Measurements from ENCODE around the gene APOM.
A peak's percentile ranks its signal among the peaks of the same experiment; 100 is the strongest.

The APOM gene

GRCh38 chr6:31631209-31631608 lies 24.5 kb upstream of the APOM start:
- DNase-seq (ENCODE audit: low read depth in 2 of 2) = no peak

DNA sequence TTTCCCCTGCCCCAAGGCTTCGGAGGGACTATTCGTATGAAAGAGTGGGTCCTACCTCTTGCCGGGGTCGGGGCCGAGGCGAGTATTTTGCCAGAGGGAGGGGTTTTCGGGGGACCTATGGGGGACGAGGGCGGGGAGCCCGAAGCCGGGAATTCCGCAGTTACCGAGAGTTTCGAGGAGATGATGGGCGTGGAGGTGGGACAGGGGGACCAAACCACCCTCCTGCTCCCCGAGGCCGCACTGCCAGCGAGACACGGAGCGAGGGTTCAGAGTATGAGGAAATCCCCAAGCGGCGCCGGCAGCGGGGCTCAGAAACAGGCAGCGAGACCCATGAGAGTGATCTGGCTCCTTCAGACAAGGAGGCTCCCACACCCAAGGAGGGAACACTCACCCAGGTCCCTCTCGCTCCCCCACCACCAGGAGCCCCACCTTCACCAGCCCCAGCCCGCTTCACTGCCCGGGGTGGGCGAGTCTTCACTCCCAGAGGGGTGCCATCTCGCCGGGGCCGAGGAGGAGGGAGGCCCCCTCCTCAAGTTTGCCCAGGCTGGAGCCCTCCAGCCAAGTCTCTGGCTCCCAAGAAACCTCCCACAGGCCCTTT lies 23.9 kb upstream of the APOM start:
- no peak for DNase-seq (ENCODE audit: low read depth in 2 of 2)

DNA sequence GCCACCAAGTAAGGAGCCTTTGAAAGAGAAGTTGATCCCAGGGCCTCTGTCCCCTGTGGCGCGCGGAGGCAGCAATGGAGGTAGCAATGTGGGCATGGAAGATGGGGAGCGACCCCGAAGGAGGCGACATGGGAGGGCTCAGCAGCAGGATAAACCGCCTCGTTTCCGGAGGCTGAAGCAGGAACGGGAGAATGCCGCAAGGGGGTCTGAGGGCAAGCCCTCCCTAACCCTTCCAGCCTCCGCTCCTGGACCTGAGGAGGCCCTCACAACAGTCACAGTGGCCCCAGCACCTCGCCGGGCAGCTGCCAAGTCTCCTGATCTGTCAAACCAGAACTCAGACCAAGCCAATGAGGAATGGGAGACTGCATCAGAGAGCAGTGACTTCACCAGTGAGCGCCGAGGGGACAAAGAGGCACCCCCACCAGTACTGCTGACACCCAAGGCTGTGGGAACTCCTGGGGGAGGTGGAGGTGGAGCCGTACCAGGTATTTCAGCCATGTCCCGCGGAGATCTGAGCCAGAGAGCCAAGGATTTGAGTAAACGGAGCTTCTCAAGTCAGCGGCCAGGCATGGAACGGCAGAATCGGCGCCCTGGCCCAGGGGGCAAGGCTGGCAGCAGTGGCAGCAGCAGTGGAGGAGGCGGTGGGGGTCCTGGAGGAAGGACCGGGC lies 23.3 kb upstream of the APOM start:
- DNase-seq (ENCODE audit: low read depth in 2 of 2) = no peak

GRCh38 chr6:31633447-31633846 lies 22.2 kb upstream of the APOM start:
- DNase-seq (ENCODE audit: low read depth in 2 of 2) = no peak

DNA sequence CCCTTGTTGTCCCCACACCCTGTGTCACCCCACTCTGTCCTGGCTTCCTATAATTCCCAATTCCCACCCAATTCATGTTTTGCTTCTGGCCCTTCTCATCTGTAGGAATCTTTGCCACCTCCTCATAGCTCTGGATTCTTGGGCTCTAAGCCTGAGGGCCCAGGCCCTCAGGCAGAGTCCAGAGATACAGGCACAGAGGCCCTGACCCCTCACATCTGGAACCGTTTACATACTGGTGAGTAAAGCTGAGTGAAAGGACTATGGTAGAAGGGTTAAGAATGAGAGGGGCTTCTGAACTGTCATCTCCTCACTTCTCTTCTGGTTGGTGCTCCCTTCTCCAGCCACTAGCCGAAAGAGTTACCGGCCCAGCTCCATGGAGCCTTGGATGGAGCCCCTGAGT lies 21.6 kb upstream of the APOM start:
- no peak for DNase-seq (ENCODE audit: low read depth in 2 of 2)

GRCh38 chr6:31634969-31635575 lies 20.6 kb upstream of the APOM start:
- no peak for DNase-seq (ENCODE audit: low read depth in 2 of 2)

GRCh38 chr6:31636698-31637596 lies 18.7 kb upstream of the APOM start:
- DNase-seq (ENCODE audit: low read depth in 2 of 2) = no peak

DNA sequence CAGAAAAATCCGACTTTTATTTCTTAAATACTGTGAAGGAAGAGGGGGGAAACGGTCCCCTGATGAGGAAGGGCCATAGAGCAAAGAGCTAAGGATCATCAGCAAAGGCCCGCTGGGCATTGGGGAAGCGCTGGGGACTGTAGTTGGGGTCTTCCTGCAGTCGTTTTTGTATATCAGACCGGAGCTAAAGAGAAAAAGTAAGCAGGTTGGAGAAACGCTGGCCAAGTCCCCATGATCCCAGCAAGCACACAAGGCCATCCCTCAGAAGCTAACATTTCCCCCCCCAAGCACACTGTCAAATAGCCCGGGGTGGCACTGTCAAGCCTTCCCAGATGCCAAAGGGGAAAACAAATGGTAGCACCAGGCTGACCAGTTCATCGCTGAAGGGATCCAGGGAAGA lies 16.7 kb upstream of the APOM start:
- DNase-seq (ENCODE audit: low read depth in 2 of 2) = no peak

DNA sequence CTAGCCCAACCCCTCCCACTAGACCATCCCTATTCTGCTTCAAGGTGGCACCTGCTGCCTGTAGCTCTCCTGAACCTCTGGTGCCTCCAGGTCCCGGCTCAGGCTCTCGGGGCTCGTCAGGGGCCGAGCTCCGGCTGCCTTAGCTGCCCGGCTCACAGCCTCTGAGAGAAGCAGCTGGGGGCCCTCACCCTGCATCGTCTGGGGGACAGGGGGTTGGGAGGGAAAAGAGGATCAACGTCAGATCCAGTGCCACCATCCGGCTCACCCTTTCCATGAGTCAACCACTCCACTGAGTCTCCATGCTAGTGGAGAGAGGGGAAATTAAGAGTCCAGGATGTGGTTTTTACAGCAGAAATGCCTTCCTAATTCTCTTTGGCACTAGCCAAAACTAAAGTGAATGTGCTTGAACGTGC lies 16.2 kb upstream of the APOM start:
- no peak for DNase-seq (ENCODE audit: low read depth in 2 of 2)

DNA sequence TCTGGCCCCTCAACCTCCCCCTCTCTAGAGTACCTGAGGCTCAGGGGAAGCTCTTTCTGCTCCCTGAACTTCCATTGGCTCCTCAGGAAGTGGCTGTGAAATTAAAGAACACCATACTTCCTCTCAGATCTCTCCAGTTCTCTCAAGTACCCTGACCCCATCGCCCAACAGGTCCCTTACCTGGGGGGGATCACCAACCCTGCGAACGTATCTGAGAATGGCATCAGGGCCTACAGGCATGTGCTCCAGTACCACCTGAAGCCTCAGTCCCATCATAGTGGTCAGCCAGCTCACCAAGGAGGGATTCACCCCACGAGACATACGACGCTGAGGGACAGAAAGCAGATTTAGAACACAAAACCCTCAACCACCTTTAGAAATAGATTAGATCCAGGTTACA lies 15.1 kb upstream of the APOM start:
- no peak for DNase-seq (ENCODE audit: low read depth in 2 of 2)

DNA sequence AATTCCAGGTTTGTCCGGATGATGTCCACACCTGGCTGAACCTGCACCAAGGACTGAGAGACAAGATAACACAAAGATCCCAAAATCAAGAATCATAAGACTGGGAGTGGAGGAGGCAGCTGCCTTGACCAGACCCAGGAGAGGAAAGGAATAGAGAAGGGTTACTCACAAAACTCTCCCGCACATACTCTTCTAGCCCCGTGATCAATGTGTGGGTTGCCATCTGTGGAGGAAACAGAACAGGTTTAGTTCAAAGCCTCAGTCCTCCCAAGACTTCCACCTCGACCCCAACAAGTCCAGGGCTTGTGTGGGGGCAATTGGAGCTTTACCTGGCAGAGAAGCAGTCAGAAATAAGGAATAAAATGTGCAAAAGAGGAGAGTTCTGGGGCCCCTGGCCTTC lies 14.3 kb upstream of the APOM start:
- DNase-seq (ENCODE audit: low read depth in 2 of 2) = no peak

GRCh38 chr6:31642798-31643570 lies 12.7 kb upstream of the APOM start:
- DNase-seq (ENCODE audit: low read depth in 2 of 2) = no peak

DNA sequence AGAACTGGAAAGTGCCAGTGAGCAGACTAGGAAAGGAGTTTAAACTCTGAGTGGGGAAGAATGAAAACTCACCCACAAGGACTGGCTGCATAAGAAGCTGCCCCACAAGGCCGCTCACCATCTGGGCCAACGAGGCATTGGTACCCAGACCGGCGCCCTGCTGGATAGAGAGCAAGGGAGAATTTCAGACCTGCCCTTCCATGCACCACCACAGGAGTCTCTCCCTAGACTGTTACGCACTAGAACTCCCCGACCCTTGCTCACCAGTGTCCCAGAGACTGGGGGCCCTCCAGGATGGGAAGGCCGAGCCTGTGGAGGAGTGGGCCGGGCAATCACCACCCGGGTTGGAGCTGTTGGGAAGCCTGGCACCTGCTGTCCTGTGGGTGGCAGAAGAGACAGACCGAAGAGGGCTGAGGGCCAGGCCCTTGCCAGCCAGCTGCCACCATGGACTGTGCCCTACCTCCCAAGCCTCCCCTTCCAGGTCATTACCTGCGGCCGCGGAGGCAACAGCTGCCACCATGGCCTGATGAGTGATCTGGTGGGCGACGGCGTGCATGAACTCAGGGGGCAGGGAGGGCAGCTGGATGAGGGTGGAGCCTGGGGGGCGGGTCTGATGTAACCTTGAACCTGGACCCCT lies 11.8 kb upstream of the APOM start:
- DNase-seq (ENCODE audit: low read depth in 2 of 2) = no peak

DNA sequence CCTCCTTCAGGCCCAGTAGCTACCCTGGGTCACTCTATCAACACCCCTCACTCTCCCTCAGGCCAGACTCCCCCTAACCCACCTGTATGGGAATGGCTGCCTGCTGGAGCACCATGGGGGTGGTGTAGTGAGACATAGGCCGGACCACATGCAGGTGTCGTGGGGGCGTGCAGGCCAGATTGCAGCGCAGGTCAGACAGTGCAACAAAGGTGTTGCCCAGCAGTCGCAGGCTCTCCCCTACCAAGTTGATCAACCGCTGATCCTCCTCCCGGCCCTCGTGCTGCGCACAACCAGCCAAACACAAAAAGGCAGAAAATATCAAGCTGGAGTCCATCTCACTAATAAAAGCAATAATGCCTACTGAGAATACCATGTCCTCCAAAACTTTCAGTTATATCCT lies 10.4 kb upstream of the APOM start:
- DNase-seq (ENCODE audit: low read depth in 2 of 2) = no peak

DNA sequence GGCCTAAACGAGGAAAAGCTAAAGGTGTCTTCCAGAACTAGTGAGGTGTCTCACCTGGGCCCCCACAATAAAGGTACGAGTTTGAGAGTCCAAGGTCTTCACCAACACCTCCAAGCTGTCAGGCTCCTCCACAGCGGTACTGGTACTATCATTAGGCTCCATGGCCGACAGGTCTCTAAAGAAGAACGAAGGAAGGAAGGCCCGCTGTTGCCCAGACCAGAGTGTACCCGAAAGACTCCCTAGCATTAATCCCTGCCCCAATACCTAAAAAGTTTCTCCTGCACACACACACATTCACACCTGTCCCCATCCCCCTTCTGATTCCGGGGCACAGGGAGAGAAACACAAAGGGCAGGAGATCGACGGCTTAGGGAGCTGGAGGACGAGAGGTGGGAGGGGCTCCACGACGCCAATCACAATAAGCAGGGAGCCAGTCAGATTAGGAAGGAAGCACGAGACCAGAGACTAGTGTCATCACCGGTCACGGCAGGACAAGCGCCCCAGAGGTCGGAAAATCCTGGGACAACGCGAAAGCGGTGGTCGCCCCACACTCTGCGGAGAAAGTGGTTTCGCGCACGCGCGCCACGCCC lies 4.0 kb upstream of the APOM start:
- DNase-seq (ENCODE audit: low read depth in 2 of 2) = no peak

- DNase-seq (ENCODE audit: low read depth in 2 of 2) = peak in 1 of 2 donors; percentile 68
Observed at GRCh38 chr6:31652925-31653724, 2.6 kb upstream of the APOM start.

DNA sequence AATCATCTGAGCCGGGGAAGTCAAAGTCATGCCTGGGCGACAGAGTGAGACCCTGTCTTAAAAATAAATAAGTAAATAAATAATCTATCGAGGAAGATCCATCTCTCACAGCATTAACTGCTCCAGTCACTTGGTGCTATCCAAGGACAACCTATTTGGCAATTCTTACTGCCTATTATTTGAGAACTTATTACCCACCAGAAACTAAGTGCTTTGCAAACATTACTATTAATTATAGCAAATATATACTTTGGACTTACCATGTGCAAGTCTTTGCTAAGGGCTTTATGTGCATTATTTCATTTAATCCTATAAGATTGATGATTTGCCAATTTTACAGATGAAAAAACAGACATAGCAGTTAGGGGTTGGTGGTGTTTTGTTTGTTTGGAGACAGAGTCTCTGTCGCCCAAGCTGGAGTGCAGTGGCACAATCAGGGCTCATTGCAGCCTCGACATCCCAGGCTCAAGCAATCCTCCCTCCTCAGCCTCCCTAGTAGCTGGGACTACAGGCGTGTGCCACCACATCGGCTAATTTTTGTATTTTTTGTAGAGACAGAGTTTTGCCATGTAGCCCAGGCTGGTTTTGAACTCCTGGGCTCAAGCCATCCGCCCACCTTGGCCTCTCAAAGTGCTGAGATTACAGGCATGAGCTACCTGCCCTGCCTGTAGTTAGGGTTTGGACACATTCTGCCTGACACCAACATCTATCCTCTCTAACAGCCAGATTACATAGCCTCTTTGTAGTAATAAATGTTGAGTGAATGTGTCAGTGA lies 933 bp upstream of the APOM start:
- DNase-seq (ENCODE audit: low read depth in 2 of 2) = no peak

GRCh38 chr6:31657406-31658157 lies 1.9 kb downstream of the APOM start:
- DNase-seq (ENCODE audit: low read depth in 2 of 2) = no peak

All from stimulated activated CD4-positive, alpha-beta T cell treated with anti-CD3 and anti-CD28 coated beads, Interleukin-1b, Interleukin-23, amount 100 ng/mL, for 4 hours (primary cell).